GM18909 (cell line): ENCODE results near the gene HTRA3.

Experiments used
- ATAC-seq: cut with Tn5 transposase; IDR thresholded peaks from one replicate; pipeline ENCODE4 v1.9.1; 2021; ENCODE audit warnings: mild to moderate bottlenecking; ENCODE audit not compliant: unreplicated experiment, poor library complexity

The HTRA3 gene

DNA sequence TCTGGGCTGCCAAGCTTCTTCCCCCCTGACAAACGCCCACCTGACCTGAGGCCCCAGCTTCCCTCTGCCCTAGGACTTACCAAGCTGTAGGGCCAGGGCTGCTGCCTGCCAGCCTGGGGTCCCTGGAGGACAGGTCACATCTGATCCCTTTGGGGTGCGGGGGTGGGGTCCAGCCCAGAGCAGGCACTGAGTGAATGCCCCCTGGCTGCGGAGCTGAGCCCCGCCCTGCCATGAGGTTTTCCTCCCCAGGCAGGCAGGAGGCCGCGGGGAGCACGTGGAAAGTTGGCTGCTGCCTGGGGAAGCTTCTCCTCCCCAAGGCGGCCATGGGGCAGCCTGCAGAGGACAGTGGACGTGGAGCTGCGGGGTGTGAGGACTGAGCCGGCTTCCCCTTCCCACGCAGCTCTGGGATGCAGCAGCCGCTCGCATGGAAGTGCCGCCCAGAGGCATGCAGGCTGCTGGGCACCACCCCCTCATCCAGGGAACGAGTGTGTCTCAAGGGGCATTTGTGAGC lies 37.0 kb downstream of the HTRA3 start:
- no peak for ATAC-seq

DNA sequence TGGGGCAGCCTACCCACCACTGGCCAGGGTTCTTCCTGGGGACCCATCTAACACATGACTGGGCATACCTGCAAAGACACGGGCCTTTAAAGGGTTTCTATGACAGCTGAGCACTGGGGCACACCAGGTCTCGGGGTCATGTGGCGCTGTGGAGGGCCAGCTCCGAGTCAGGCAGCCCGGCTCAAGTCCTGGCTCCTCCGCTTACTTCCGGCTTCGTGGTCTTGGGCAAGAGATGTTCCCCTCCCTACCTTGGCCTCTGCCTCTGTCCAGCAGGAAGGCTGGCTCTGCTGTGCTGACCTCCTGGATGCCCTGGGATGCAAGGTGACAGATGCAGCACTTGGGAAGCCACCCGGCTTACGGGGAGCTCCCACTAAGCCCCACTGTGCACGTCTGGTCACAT lies 37.6 kb downstream of the HTRA3 start:
- no peak for ATAC-seq

DNA sequence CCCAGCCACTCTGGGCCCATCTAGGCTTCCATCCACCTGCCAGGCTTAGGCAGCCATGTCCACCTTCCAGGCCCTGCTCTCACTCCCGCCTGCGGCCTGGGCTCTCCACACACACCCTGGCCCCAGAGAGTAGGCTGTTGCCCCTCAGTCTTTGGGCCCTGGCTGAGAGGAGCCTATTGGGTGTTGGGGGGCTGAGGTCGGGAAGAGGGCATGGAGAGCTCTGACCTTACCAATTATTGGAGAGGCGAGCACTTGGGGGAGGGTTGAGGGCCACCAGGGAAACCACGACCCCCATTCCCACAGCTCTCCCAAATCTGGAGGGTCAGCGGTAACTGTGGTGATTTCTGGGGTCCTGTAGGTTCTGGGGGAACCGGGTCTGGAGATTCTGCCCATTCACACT lies 38.2 kb downstream of the HTRA3 start:
- ATAC-seq: no peak

DNA sequence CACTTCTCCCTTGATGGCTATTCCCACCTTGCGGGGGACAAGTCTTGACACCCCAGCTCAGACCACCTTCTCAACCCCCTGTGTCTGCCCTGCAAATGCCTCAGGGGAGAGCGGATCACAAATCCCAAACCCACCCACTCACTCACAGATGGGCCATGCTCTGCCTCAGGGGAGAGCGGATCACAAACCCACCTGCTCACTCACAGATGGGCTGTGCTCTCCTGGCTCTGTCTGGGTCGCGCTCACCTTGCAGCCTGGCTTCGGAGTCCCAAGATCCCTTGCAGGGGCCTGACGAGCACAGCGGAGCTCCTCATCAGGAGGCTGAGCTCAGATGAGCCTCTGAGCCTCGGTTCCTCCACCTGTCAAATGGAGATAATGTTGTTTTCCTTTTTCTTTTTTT lies 38.6 kb downstream of the HTRA3 start:
- ATAC-seq: no peak

DNA sequence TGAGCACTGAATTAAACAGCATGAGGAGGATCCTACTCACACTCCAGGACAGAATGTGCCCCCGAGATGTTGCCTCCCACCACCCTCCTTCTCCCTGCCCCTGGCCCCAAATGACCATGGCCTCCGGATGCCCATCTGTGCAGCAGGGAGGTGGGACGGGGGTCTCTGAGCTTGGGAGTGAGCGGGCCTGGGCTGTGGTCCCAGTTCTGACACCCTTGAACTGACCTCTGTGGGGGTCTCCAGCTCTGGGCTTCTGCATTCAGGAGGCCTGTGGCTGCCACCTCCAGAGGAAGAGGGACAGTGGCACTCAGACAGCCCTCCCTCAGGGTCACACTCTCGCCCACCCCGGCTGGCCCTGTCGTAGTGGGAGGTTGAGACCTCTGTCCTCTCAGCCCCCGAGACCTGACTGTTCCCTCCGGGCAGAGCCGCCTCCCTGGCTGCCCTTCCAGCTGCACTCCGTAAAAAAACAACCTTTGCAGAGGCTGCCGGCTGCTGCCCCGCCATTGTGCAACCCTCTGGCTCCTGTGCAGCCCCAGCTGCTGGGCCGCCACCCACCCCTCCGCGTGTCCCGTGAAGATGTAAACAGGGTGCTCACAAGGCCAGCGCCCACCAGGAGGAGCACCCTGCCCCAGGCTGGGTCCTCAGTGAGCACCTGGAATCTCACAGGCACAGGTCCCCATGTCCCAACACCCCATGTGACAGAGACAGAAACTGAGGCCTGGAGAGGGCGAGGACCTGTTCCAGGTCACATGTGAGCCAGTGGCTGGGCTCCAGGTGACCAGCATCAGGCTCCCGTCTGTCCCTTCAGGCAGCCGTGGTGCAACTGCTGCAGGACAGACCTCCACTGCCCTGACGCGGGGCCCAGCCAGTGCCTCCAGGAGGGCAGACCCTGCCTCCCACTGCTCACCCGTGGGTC lies 39.6 kb downstream of the HTRA3 start:
- ATAC-seq: no peak

DNA sequence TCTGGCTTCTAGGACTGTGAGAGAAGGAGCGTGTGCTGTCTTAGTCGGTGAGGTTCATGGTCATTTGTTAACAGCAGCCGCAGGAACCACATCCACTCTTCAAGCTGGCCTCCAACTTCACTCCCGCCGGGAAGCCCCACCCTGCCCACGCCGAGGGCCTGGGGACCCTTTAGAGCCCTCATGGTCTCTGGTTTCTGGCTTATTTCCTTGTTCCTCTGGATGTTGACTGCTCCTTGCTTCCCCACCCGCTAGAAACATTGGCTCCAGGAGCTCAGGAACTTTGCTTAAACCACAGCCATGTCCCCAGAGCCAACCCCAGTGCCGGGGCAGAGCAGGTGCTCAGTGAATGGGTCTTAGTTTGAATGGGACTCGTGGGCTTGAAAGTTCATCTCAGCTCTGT lies 40.8 kb downstream of the HTRA3 start:
- ATAC-seq: no peak

DNA sequence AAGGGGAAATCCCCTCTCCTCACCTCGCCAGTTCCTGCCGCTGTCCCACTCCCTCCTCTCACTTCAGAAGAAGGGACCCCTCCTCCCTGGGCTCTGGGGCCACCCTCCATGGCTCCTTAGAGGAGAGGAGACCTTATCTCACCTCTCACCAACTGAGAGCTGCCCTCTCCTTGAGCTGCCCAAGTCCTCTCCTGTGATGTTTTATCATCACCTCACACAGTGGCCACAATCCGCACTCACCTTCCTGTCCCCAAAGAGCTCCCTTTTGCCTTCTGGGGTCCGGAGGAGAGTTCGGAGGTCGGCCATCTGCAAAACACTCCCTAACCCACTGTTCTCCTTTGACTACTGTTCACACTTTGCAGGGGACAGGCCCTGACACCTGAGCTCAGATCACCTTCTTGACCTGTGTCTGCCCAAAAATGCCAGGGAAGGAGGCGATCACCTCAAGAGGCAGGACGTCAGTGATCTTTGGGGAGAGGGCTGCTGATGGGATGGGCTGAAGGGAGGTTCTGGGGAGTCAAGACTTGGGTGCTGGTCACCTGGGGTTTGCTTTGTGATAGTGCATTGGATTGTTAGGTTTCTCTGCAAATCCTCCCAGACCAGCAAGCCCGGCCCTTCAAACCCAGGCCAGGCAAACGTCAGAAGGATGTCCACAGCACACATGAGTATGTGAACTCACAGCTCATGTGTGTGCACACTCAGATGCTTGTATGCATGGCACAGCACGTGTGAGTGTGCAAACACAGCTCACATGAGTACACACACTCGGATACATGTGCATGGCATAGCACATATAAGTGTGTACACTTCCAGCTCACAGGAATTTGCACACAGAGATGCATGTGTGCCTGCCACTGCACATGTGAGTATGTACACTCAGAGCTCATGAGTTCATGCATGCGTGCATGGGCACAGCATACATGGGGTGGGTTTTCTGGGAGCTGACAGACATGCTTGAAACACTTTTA lies 41.8 kb downstream of the HTRA3 start:
- no peak for ATAC-seq

DNA sequence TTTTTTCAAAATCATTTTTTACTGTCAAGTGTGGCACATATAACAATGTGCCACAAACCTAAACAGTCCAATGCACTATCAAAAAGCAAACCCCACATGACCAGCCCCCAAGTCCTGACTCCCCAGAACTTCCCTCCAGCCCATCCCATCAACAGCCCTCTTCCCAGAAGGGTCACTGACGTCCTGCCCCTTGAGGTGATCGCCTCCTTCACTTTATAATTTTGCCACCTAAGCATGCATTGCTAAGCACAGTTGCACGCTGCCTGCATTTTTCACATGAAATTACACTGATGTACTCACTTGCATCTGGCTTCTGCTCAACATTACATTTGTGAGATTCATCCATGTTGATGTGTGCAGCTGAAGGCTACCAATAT lies 42.5 kb downstream of the HTRA3 start:
- no peak for ATAC-seq

DNA sequence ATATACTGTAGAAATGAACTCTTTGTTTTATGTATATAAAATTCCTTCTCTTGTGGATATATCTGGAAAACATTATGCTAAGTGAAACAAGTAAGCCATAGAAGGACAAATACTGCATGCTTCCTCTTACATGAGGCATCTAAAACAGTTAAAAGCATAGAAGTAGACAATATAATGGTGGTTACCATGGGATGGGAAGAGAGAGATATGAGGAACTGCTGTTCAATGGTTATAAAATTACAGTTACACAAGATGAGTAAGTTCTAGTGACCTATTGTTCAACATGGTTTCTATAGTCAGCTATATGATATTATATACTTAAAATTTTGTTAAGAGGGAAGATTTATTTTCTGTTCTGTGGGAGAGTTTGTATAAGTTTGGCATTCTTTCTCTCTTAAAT lies 43.4 kb downstream of the HTRA3 start:
- no peak for ATAC-seq

DNA sequence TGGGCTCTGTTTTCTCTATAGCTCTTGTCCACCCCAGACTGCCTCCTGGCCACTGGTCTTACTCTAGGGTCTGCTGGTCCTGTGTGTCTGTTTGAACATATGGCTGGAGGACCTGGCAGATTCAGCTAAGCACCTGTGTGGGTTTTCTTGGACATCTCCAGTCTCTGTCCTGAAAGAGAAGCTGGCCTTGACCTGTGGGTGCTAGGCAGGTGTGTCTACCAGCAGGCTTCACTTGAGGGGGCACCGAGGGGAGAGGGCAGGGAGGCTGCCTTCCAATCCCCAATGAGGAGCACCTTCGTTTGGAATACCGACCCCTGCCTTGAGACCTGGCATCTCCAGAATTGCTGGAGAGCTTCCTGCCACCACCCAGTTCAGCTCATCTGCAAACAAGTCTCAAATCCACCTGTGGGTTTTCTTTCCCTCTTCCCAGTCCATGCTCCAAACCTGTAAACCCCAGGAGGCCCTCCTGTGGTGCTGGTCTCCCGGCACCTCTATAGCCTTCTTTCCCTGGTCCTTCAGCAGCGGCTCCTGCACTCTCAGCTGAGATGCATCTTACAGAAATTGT lies 45.2 kb downstream of the HTRA3 start:
- no peak for ATAC-seq

DNA sequence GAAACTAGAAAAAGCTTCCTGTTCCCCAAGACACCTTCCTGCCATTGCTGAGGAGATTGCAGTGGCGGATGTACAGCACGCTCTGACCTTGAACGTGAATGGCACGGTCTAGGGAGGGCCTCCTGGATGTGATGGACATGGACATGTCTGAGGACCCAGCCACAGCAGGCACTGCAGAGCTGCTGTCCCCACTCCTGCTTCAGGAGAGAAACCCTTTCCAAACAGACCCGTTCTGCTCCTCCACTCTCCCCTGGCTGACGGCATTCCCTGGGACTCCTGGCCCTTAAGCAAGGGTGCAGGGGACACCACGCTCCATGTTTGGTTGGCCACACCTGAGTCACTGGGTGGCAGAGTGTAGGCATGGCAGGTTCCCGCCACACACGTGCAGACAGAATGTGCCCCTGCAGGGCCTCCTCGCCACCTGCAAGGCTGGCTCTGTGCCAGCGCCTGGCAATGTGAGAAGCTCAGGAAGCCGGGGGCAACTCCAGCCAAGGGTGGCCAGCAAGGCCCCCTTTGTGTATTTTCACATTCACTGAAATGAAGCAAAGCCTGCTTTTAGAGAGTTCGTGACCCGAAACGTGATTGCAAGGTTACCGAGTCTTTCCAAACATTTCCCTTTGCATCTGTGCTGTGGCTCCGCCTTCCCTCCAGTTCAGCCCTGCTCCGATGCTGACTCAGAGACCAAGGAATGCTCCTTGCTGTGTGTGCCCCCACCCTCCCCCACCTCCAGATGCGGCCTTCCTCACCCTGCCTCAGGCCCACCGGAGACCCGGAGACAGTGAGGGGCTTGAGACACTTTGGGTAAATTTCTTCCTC lies 46.1 kb downstream of the HTRA3 start:
- ATAC-seq: no peak

DNA sequence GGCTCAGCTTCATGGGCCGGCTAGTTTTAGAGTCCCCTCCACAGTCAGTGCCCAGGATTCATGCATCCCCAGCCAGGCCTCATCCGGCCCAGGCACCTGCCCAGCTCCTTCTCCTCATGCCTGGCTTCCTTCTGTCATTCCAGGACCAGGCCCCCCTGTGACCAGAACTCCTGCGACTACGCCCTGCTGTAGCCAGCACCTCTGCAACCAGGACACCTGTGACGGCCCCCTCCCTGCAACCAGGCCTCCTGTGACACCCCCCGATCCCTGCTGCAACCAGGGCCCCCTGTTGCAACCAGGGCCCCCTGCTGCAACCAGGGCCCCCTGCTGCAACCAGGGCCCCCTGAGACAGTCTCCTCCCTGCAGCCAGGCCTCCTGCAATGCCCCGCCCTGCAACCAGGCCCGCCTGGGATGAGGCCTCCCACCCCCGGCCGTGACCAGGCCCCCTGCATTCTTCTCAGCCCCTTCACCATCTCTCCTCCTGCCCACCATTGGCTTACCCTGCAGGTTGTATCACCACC lies 46.8 kb downstream of the HTRA3 start:
- ATAC-seq: no peak

DNA sequence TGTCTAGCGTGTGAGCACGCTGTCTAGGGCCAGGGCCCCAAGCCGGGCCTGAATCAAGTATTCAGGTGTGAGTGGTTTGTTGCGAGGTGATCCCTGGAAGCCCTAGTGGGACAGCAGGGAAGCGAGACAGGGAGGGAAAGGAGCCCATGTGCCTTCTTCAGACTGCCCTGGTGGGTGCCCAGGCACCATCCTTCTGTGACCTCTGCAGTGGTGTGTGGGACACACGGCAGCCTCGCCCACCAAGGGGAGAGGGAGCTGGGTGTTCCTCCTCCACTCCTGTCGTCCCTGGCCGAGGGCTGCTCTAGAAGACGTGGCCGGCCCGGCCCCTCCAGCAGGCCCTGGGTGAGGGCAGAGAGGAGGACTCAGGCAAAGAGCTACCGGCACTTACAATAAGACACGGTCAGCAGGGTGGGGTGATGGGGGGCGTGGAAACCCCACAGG lies 47.4 kb downstream of the HTRA3 start:
- ATAC-seq: no peak

DNA sequence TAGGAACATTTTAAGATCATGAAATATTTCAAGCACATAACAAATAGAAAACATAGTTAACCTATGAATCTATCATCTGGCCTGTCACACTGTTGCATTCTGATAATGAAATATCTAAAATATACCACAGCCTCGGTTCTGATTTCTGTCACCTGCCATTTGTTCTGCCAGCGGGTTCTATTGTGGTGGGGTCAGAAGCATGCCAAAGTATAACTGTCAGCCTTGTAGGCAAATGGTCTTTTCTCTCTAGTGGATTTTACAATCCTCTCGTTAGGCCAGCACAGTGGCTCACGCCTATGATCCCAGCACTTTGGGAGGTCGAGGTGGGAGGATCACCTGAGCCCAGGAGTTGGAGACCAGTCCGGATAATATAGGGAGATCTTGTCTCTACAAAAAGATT lies 47.9 kb downstream of the HTRA3 start:
- ATAC-seq: no peak

DNA sequence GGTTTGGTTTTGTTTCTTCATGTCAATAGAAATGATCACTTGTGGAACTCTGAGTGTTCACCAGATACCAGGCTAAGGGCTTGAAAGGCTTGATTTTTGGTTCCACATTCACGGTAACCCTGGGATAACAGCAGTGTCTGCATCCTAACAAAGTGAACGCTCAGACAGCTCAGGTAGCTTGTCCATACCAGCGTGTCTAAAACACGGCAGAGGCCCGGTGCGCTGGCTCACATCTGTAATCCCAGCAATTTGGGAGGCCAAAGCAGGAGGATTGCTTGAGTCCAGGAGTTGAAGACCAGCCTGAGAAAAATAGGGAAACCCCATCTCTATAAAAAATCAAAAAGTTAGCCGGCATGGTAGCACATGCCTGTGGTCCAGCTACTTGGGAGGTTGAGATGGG lies 49.0 kb downstream of the HTRA3 start:
- ATAC-seq: no peak

DNA sequence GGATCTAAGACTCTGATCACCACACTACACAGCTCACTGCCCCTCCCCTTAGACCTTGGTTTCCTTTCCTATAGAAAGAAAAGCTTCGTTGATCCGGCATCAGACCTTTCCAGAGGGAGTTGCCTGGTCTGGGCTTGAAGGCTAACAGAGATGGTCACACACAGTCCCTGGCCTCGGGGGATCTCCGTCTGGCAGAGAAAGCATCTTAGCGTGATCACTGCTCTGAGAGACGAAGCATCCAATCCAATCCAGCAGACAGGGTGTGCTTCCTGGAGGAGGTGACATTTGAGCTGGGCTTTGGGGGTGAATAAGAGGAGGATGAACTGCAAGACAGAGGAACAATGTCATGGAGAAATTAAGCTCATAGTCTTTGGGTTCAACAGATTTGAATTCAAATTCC lies 49.5 kb downstream of the HTRA3 start:
- ATAC-seq: no peak

DNA sequence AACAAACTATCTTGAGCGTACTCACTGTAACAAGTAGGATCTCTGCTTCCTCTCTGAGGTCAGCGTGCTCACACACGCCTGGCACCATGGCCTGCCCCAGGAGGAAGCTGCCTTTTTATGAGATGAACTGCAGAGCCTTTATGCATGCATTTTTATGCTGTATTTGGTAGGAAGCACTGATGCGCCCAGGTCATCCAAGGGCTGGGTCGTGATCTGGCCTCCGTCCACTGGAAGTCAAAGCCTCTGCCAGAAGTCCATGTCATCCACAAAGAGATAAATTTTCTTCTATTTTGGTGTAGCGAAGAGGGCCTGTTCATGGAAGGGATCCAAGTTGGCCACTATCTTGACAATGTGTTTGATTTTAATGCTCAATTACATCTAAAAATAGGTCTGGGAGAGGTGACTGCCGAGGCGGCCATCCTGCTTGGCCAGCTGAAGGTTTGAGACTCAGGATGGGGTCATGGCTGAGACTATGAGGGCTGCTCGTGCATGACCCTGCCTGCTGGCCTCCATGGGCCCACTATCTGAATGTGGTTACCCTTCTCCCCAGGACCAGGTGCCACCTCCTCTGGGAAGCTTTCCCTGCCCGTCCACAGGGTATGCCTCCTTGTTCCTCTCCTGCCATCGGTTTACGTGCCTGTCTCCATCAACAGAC lies 50.3 kb downstream of the HTRA3 start:
- no peak for ATAC-seq

DNA sequence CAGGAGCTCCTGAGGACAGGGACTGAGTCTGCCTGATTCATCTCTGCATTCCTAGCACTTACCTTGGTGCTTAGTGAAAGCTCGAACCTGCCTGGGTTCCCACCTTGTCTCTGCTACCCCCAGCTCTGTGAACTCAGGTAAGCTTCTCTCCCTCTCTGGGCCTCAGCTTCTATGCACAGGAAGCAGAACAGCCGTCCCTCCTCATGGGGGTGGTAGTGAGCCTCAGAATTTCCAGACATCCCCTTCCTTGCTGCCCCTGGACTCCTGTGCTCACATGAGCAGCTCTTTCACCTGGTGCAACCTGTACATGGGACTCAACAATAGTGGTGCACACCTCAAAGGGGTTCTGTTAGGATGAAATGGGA lies 50.8 kb downstream of the HTRA3 start:
- ATAC-seq: no peak

DNA sequence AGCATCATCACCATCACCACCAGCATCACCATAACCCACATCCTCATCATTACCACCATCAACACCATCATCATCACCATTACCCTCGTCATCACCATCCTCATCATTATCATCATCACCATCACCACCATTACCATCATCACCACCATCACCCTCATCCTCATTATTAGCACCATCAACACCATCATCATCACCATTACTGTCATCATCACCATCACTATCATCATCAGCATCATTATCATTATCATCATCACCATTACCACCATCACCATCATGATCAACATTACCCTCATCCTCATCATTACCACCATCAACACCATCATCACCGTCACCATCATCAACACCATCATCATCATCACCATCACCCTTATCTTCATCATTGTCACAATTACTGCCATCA lies 51.7 kb downstream of the HTRA3 start:
- no peak for ATAC-seq
